Mesenteric fat pad (tissue), 1 donor: Measurements from ENCODE around the gene LRRC73. TPM values are rescaled to one million over a fixed set of nuclear protein-coding genes. Genes with fewer than 3 reads are reported as not detected.
"Not testable (repeated sequence)": the region's sequence is repeated elsewhere in the genome, so short reads cannot be mapped to it uniquely, and the experiment has no call there.

ENCODE experiments used
- DNase-seq: peaks from one replicate; pipeline ENCODE4 v3.0.0-alpha.2; 2020; ENCODE audit warnings: low spot score
- total RNA-seq: library from RNA; stranded (reverse); fragmentation: NEBNext Ultra II Directional; extraction: Animal tissue kit (Norgen Biotek cat#: 25700); gene quantifications from one replicate; pipeline ENCODE4 v1.2.1, GENCODE V29; 2021
- donor health status: DM: yes; HTN: yes; CAD: no.

LRRC73 gene
- total RNA-seq, 1 donor from 2014 or later, result 0.45 TPM

GRCh38 chr6:43511824-43512415, 1.8 kb upstream of the LRRC73 start:
- DNase-seq, result no peak

- no peak for DNase-seq
Observed at GRCh38 chr6:43510827-43511163, 649 bp upstream of the LRRC73 start.

GRCh38 chr6:43509142-43509983, 783 bp downstream of the LRRC73 start:
- no peak for DNase-seq

- DNase-seq, result no peak
Observed at GRCh38 chr6:43508481-43509141, 1.5 kb downstream of the LRRC73 start.

- DNase-seq, result no peak
Observed at GRCh38 chr6:43506667-43507471, 3.3 kb downstream of the LRRC73 start.

GRCh38 chr6:43506171-43506570, 4.0 kb downstream of the LRRC73 start:
- DNase-seq, result no peak

GRCh38 chr6:43505718-43506117, 4.4 kb downstream of the LRRC73 start:
- DNase-seq, result no peak

GRCh38 chr6:43504756-43505593, 5.2 kb downstream of the LRRC73 start:
- no peak for DNase-seq

GRCh38 chr6:43503443-43503842, 6.7 kb downstream of the LRRC73 start:
- DNase-seq, result no peak

GRCh38 chr6:43502666-43503065, 7.5 kb downstream of the LRRC73 start:
- no peak for DNase-seq

GRCh38 chr6:43500921-43501320, 9.2 kb downstream of the LRRC73 start:
- DNase-seq, result no peak

- no peak for DNase-seq
Observed at GRCh38 chr6:43499028-43499815, 10.9 kb downstream of the LRRC73 start.

GRCh38 chr6:43498291-43498690, 11.9 kb downstream of the LRRC73 start:
- DNase-seq, result not testable (repeated sequence)

GRCh38 chr6:43497689-43498088, 12.5 kb downstream of the LRRC73 start:
- no peak for DNase-seq

GRCh38 chr6:43497129-43497396, 13.1 kb downstream of the LRRC73 start:
- no peak for DNase-seq

- DNase-seq, result no peak
Observed at GRCh38 chr6:43496370-43497128, 13.6 kb downstream of the LRRC73 start.

GRCh38 chr6:43495409-43495941, 14.7 kb downstream of the LRRC73 start:
- DNase-seq, result no peak

- DNase-seq, result no peak
Observed at GRCh38 chr6:43494766-43495165, 15.4 kb downstream of the LRRC73 start.

GRCh38 chr6:43494321-43494720, 15.8 kb downstream of the LRRC73 start:
- DNase-seq, result no peak
